Activated CD8-positive, alpha-beta memory T cell treated with anti-CD3 and anti-CD28 coated beads for 36 hours (primary cell): ENCODE data around the gene AGT. TPM values are rescaled to one million over a fixed set of nuclear protein-coding genes. Genes with fewer than 3 reads are reported as not detected.
"Not testable (repeated sequence)": the region's sequence is repeated elsewhere in the genome, so short reads cannot be mapped to it uniquely, and the experiment has no call there.

Source experiments
- CTCF ChIA-PET: fragments of 350-600 bp; sonication (Branson Sonifier 250); formaldehyde crosslinking; loops from one replicate; lab custom pipeline; 2021; ENCODE audit warnings: antibody characterized with exemption; lab: Charles Lee
- POLR2A ChIA-PET: fragments of 350-600 bp; sonication (Branson Sonifier 250); formaldehyde crosslinking; loops from one replicate; lab custom pipeline; 2021; ENCODE audit warnings: antibody characterized with exemption; lab: Charles Lee
- total RNA-seq, 2 experiments: library from RNA; stranded (reverse); gene quantifications; one replicate each; pipeline ENCODE4 v1.2.3, GENCODE V29; 2021

Gene AGT
- total RNA-seq, 2 experiments from 2014 or later: not detected

DNA sequence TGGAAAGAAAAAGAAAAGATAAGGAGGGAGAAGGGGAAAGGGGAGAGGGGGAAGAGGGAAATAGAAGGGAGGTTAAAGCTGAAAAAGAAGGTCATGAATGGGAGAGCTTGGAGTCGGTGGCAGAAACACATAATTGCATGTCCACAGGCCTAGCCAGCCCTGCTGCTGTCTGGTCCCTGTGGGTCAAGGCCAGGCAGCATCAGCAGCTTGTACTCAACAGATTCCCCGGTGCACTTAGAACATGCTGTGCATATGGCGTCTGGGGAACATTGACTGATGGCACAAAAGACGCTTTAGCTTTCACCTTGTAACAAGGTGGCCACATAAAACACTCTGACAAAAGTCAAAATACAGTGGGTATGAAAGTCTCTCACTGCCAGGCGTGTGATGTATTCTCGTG is 45.7 kb downstream of the AGT start:
- CTCF ChIA-PET: no interaction called here
- POLR2A ChIA-PET: no interaction called here

DNA sequence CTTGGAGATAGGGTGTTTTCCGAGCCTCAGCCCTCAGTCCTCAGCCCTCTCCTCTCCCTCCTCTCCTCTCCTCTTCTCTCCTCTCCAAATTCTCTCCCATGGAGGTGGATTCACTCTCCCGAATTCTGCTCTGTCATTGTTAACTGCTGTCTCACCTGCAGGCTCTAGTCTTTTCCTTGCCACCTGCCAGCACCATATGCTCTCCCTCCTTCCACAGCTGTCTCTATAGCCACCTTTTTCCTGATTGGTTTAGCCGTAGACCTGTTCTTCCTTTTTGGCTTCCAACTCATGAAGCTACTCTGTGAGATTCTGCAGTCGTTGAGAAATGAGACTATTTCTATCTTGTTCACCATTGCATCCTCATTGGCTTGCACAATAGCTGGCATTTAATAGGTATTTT is 51.9 kb downstream of the AGT start:
- POLR2A ChIA-PET: no interaction called here

DNA sequence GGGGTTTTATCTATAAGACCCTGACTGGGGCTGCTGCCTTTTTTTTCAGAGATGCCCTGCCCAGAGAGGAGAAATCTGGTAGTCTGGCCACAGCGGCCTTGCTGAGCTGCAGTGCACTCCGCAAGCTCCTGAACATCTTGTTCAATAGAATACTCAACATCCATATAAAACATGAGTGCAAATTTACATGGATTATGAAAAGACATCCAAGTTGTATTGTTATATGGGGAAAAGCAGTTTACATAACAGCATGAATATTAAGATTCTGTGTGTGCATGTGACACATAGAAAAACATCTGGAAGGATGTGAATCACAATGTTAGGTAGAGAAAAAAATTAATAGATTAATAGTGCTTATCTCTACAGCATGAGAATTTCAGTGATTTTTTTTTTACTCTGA is 55.2 kb downstream of the AGT start:
- CTCF ChIA-PET: no interaction called here
- POLR2A ChIA-PET: no interaction called here

More for the DNA sequence above, 51.9 kb downstream of the AGT start:
- CTCF ChIA-PET: no interaction called here

DNA sequence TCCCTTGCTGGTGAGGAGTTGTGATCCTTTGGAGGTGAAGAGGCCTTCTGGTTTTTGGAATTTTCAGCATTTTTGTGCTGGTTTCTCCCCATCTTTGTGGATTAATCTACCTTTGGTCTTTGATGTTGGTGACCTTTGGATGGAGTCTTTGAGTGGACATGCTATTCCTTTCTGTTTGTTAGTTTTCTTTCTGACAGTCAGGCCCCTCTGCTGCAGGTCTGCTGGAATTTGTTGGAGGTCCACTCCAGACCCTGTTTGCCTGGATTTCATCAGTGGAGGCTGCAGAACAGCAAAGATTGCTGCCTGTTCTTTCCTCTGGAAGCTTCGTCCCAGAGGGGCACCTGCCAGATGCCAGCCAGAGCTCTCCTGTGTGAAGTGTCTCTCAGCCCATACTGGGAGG is 55.8 kb downstream of the AGT start:
- CTCF ChIA-PET: not testable (repeated sequence)

DNA sequence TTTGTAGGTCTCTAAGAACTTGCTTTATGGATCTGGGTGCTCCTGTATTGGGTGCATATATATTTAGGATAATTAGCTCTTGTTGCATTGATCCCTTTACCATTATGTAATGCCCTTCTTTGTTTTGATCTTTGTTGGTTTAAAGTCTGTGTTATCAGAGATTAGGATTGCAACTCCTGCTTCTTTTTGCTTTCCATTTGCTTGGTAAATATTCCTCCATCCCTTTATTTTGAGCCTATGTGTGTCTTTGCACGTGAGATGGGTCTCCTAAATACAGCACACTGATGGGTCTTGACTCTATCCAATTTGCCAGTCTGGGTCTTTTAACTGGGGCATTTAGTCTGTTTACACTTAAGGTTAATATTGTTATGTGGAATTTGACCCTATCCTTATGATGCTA is 57.2 kb downstream of the AGT start:
- CTCF ChIA-PET, POLR2A ChIA-PET: not testable (repeated sequence)

More for the DNA sequence above, 55.8 kb downstream of the AGT start:
- POLR2A ChIA-PET: not testable (repeated sequence)

Other genes starting within 250 kb of the AGT start
- gene COG2, start 71.6 kb downstream of the AGT start, total RNA-seq: 10 to 100 TPM; 41.0 to 42.4 TPM
- not detected for gene CAPN9, start 33.3 kb upstream of the AGT start, total RNA-seq
- 1 to 10 TPM; 6.1 to 6.6 TPM for gene C1orf198, start 154.4 kb upstream of the AGT start, total RNA-seq